Natural killer cell (primary cell): Measurements from ENCODE around the gene SCAMP1. TPM values are rescaled to one million over a fixed set of nuclear protein-coding genes. Genes with fewer than 3 reads are reported as not detected.

Source experiments
- ATAC-seq, 3 donors: fragments of 150-1000 bp in 2 of 3; fragments of 200-7000 bp in 1 of 3; cut with Tn5 transposase; 1 replicate in 1 of 3; 2 replicates in 2 of 3; pipeline ENCODE4 v1.10.0; 2021; ENCODE audit warnings: mild to moderate bottlenecking in 2 of 3, moderate library complexity in 2 of 3
- DNase-seq, 2 donors: peaks; one replicate each; pipeline versions ENCODE4 v3.0.0 to v3.0.0-alpha.2; 2013 to 2021; ENCODE audit warnings: mixed read lengths in 1 of 2
- H3K27ac ChIP-seq: one replicate; pipeline ENCODE4 v1.5.1; 2013; ENCODE audit warnings: mild to moderate bottlenecking, low read length
- H3K27me3 ChIP-seq: one replicate; pipeline ENCODE4 v1.6.1; 2013; ENCODE audit warnings: low read length; ENCODE audit not compliant: control insufficient read depth, insufficient read depth
- H3K36me3 ChIP-seq: one replicate; pipeline ENCODE4 v1.6.1; 2013; ENCODE audit warnings: low read length; ENCODE audit not compliant: control insufficient read depth, insufficient read depth
- H3K4me1 ChIP-seq: one replicate; pipeline ENCODE4 v1.6.1; 2013; ENCODE audit warnings: low read length; ENCODE audit not compliant: control insufficient read depth, insufficient read depth
- H3K4me3 ChIP-seq: one replicate; pipeline ENCODE4 v1.5.1; 2013; ENCODE audit warnings: low read length
- H3K9me3 ChIP-seq: one replicate; pipeline ENCODE4 v1.6.1; 2013; ENCODE audit warnings: low read length; ENCODE audit not compliant: control insufficient read depth, insufficient read depth
- H3K27ac Mint-ChIP-seq, 2 donors: one replicate each; pipeline ENCODE4 v1.8.0; 2022; ENCODE audit warnings: mild to moderate bottlenecking in 2 of 2, mixed read lengths in 2 of 2, moderate library complexity in 1 of 2
- H3K27me3 Mint-ChIP-seq, 2 donors: one replicate each; pipeline ENCODE4 v1.8.0; 2022; ENCODE audit warnings: low read depth in 2 of 2, mixed read lengths in 2 of 2
- H3K36me3 Mint-ChIP-seq: one replicate; pipeline ENCODE4 v1.8.0; 2022; ENCODE audit warnings: mixed read lengths
- H3K4me1 Mint-ChIP-seq, 2 donors: one replicate each; pipeline ENCODE4 v1.8.0; 2022; ENCODE audit warnings: mixed read lengths in 2 of 2
- H3K4me3 Mint-ChIP-seq: one replicate; pipeline ENCODE4 v1.8.0; 2022; ENCODE audit warnings: mild to moderate bottlenecking, moderate library complexity, mixed read lengths
- H3K9me3 Mint-ChIP-seq, 2 donors: one replicate each; pipeline ENCODE4 v1.8.0; 2022; ENCODE audit warnings: mixed read lengths in 2 of 2
- CTCF ChIP-seq: fragments of 200-600 bp; IDR thresholded peaks from one replicate; pipeline ENCODE4 v1.8.0; 2022; ENCODE audit warnings: antibody characterized with exemption
- WGBS: methylation state at CpG from one replicate; pipeline ENCODE4 v1.1.7; 2013; ENCODE audit warnings: missing lambda C conversion rate; ENCODE audit not compliant: insufficient coverage; 5-methylcytosine and 5-hydroxymethylcytosine counted together
- intact Hi-C: fragments of 100-400 bp; cut with micrococcal nuclease; formaldehyde crosslinking; loops from one replicate; pipeline ENCODE4 v1.14.2; 2022
- total RNA-seq, 4 donors: library from RNA; stranded (reverse); fragments of 120-200 nt in 1 of 4; gene quantifications; one replicate each; pipeline versions ENCODE4 v1.2.3 to v1.2.4, GENCODE V29; 2013 to 2022

SCAMP1 gene
- total RNA-seq, 3 donors from 2014 or later (not counting 1 experiment from before 2014, with no cell fraction given) = 19.9 to 27.1 (median 20.5) TPM

DNA sequence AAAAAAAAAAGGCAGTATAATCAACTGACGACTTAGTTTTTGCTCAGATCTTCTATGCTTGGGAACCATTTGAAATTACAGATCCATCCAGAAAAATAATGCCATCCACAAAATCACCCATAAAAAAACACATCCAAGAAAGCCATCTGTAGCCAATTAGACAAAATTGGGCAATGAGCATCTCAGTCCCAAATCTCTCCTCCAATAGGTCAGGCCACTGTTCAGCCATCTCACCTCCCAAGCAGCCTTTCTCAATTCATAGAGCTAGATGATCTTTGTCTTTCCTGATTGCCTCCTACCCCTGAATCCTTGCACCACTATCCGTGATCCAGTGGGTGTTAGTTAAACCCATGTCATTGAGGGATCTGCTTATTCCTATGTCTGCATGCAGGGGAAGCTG lies 139.6 kb downstream of the SCAMP1 start:
- Mint-ChIP-seq H3K36me3 (no peaks in the 10 kb centered on the region), H3K4me1 (peaks cover 0 to 5% of the 10 kb centered on the region in 2 donors), H3K27me3 (peaks cover 41 to 80% of the 10 kb centered on the region in 2 donors), H3K4me3 (no peak overlapping the region), H3K9me3 (no peaks in the 10 kb centered on the region), H3K27ac (no peak overlapping the region)
- no peak for TF ChIP-seq CTCF
- DNase-seq = no peak
- 84% methylated on average over 2 of the region's 2 CpGs for WGBS
- Histone ChIP-seq H3K27ac (no peak overlapping the region), H3K4me3 (no peak overlapping the region), H3K36me3 (no peaks in the 10 kb centered on the region), H3K27me3 (no peaks in the 10 kb centered on the region), H3K4me1 (no peaks in the 10 kb centered on the region), H3K9me3 (no peaks in the 10 kb centered on the region)
- intact Hi-C loops = no loop called here
- ATAC-seq = no peak

GRCh38 chr5:78500871-78501270 lies 140.5 kb downstream of the SCAMP1 start:
- no peaks in the 10 kb centered on the region for H3K9me3 Mint-ChIP-seq
- no peaks in the 10 kb centered on the region for H3K4me1 ChIP-seq
- no peak overlapping the region for H3K4me3 Mint-ChIP-seq
- no peak for TF ChIP-seq CTCF
- H3K36me3 ChIP-seq = no peaks in the 10 kb centered on the region
- no peak for DNase-seq
- H3K4me1 Mint-ChIP-seq = peaks cover 0 to 5% of the 10 kb centered on the region in 2 donors
- H3K27me3 ChIP-seq = no peaks in the 10 kb centered on the region
- H3K4me3 ChIP-seq = no peak overlapping the region
- no peak for ATAC-seq
- no peaks in the 10 kb centered on the region for H3K36me3 Mint-ChIP-seq
- no peaks in the 10 kb centered on the region for H3K9me3 ChIP-seq
- H3K27ac Mint-ChIP-seq = no peak overlapping the region
- H3K27me3 Mint-ChIP-seq = peaks cover 41 to 83% of the 10 kb centered on the region in 2 donors
- WGBS = 92% methylated on average over 4 of the region's 5 CpGs
- intact Hi-C loops = no loop called here
- H3K27ac ChIP-seq = no peak overlapping the region

DNA sequence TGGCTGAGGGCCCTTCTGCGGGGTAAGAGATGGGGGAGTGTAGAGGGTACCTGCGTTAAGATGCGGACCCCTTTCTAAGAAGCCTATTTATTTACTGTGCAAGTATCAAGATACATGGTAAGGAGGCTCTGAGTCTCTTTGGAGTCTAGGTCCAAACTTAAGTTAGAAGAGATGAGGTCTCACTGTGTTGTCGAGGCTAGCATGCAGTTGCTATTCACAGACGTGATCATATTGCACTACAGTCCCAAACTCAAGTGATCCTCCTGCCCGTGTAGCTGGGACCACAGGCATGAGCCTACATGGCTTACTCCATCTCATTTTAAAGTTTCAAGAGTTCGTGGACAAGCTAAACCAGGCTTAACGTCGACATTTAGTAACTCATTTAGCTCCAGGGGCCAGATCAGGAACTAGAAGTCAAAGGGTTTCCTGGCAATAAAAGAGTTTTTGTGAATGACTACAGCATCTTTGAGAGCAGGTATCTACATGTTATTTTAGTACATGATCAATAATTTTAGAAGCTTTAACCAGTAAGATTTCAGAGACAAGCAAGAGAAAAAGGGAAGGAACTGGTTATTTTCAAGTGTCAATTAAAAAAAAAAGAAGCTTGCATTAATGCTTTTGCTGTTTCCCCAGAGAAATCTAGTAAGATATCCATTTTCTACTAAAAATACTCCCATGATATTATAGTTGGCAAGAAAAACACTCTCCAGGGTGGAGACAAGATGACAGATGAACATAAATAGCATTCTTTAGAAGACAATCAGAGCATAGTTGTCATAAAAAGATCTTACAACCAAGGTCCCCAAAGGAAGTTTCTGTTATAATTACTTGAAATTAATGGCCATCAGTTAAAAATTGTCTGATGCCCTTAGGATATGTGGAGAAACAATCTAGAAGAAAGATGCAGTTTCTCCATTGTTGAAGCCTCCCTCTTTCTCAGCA lies 141.3 kb downstream of the SCAMP1 start:
- Mint-ChIP-seq H3K27ac (no peak overlapping the region), H3K36me3 (no peaks in the 10 kb centered on the region), H3K4me1 (peaks cover 0 to 5% of the 10 kb centered on the region in 2 donors), H3K9me3 (no peaks in the 10 kb centered on the region), H3K4me3 (no peak overlapping the region), H3K27me3 (peaks cover 41 to 88% of the 10 kb centered on the region in 2 donors)
- H3K4me3 ChIP-seq = no peak overlapping the region
- DNase-seq (no peak), ATAC-seq (no peak)
- H3K4me1 ChIP-seq = no peaks in the 10 kb centered on the region
- intact Hi-C loops = no loop called here
- no peak overlapping the region for H3K27ac ChIP-seq
- H3K27me3 ChIP-seq = no peaks in the 10 kb centered on the region
- no peaks in the 10 kb centered on the region for H3K9me3 ChIP-seq
- 56% methylated on average over 9 of the region's 9 CpGs for WGBS
- no peaks in the 10 kb centered on the region for H3K36me3 ChIP-seq
- no peak for TF ChIP-seq CTCF
